ENCODE results near the gene XPA. TPM values are rescaled to one million over a fixed set of nuclear protein-coding genes. Genes with fewer than 3 reads are reported as not detected.

Gene XPA
- total and polyA plus RNA-seq, 9 donors: 18.2 to 22.9 (median 20.2) TPM

Other genes with a start within 250 kb of the XPA start
- gene TMOD1, start 195.7 kb downstream of the XPA start, total RNA-seq: 46.1 TPM
- gene TMOD1, start 195.7 kb downstream of the XPA start, polyA plus RNA-seq (ENCODE audit: insufficient read depth in 1 of 8, insufficient read length in 8 of 8, low replicate concordance in 1 of 8): 100 to 1,000 TPM in 5 of 8 donors, 10 to 100 TPM in 3; 79.9 to 139 (median 116) TPM
- 19.6 TPM for gene TSTD2, start 64.0 kb downstream of the XPA start, total RNA-seq
- 10 to 100 TPM; 17.6 to 30.4 (median 19.4) TPM for gene TSTD2, start 64.0 kb downstream of the XPA start, polyA plus RNA-seq (ENCODE audit: insufficient read depth in 1 of 8, insufficient read length in 8 of 8, low replicate concordance in 1 of 8)
- gene NCBP1, start 63.5 kb downstream of the XPA start, total RNA-seq: 27.8 TPM
- 10 to 100 TPM; 28.4 to 43.4 (median 35.0) TPM for gene NCBP1, start 63.5 kb downstream of the XPA start, polyA plus RNA-seq (ENCODE audit: insufficient read depth in 1 of 8, insufficient read length in 8 of 8, low replicate concordance in 1 of 8)
- not detected for gene FOXE1, start 155.9 kb upstream of the XPA start, total RNA-seq
- not detected for gene FOXE1, start 155.9 kb upstream of the XPA start, polyA plus RNA-seq (ENCODE audit: insufficient read depth in 1 of 8, insufficient read length in 8 of 8, low replicate concordance in 1 of 8)
- gene TRMO, start 225.2 kb upstream of the XPA start, total RNA-seq: 12.7 TPM
- gene TRMO, start 225.2 kb upstream of the XPA start, polyA plus RNA-seq (ENCODE audit: insufficient read depth in 1 of 8, insufficient read length in 8 of 8, low replicate concordance in 1 of 8): 10 to 100 TPM in 5 of 8 donors, 1 to 10 TPM in 3; 8.4 to 12.1 (median 10.5) TPM
- gene HEMGN, start 240.8 kb upstream of the XPA start, total RNA-seq: 6.7 TPM
- 1 to 10 TPM; 2.3 to 9.4 (median 5.8) TPM for gene HEMGN, start 240.8 kb upstream of the XPA start, polyA plus RNA-seq (ENCODE audit: insufficient read depth in 1 of 8, insufficient read length in 8 of 8, low replicate concordance in 1 of 8)

Data from muscle of leg (tissue), 9 donors.